GM12878 (cell line): ENCODE measurements around the gene SF3B4. TPM values are rescaled to one million over a fixed set of nuclear protein-coding genes. Genes with fewer than 3 reads are reported as not detected.

ENCODE experiments used
- ATAC-seq: fragments of 200-7000 bp; cut with Tn5 transposase; 3 replicates; pipeline ENCODE4 v1.9.1; 2020; ENCODE audit warnings: mild to moderate bottlenecking, moderate library complexity
- BruUV-seq: library from RNA; stranded (reverse); fragments of 400-500 nt; replicated peaks from 2 replicates; lab custom pipeline; 2021; lab: Mats Ljungman, UMichigan
- CTCF ChIA-PET: fragments of 300-600 bp; sonication (Branson Sonifier 250); formaldehyde crosslinking; extraction: SDS; loops from one replicate; lab custom pipeline; 2021; ENCODE audit warnings: inconsistent platforms; lab: Yijun Ruan, JAX
- POLR2A ChIA-PET: fragments of 350-600 bp; formaldehyde crosslinking; extraction: SDS; loops from one replicate; lab custom pipeline; 2021; ENCODE audit warnings: inconsistent platforms; lab: Charles Lee
- RAD21 ChIA-PET: fragments of 300-600 bp; sonication (Branson Sonifier 250); formaldehyde crosslinking; loops from one replicate; lab custom pipeline; 2023; ENCODE audit warnings: antibody characterized with exemption; ENCODE audit not compliant: unreplicated experiment; lab: Charles Lee
- SMC1A ChIA-PET: fragments of 300-600 bp; sonication (Branson Sonifier 250); formaldehyde crosslinking; loops from one replicate; lab custom pipeline; 2023; ENCODE audit not compliant: unreplicated experiment, uncharacterized antibody; lab: Charles Lee
- DNase-seq: peaks from one replicate; pipeline ENCODE4 v3.0.0-alpha.2; 2011; ENCODE audit warnings: low read depth, low spot score
- FAIRE-seq: peaks from 3 replicates; lab custom pipeline; 2011; peaks lifted over from hg19 to GRCh38; lab: Jason Lieb, UNC
- H2AFZ ChIP-seq: 2 replicates; pipeline ENCODE4 v1.6.0; 2011; ENCODE audit warnings: low read depth, low read length, control low read depth; ENCODE audit not compliant: control insufficient read depth
- H3K27ac ChIP-seq: 2 replicates; pipeline ENCODE4 v1.5.1; 2011; ENCODE audit warnings: control low read depth; ENCODE audit not compliant: control insufficient read depth, insufficient read depth
- H3K27me3 ChIP-seq, 2 experiments: replicated peaks in 1 of 2; 2 replicates each; pipeline versions ENCODE4 v1.6.0 to v1.6.1; 2011; ENCODE audit warnings: low read length in 1 of 2; ENCODE audit not compliant: control insufficient read depth in 2 of 2, insufficient read depth in 2 of 2
- H3K36me3 ChIP-seq, 2 experiments: 2 replicates each; pipeline ENCODE4 v1.5.1; 2011; ENCODE audit warnings: low read length in 1 of 2; ENCODE audit not compliant: control insufficient read depth in 2 of 2, insufficient read depth in 2 of 2
- H3K4me1 ChIP-seq: 2 replicates; pipeline ENCODE4 v1.6.1; 2011; ENCODE audit warnings: mild to moderate bottlenecking, low read length, moderate library complexity, mixed read lengths; ENCODE audit not compliant: control insufficient read depth, insufficient read depth
- H3K4me2 ChIP-seq: 2 replicates; pipeline ENCODE4 v1.6.0; 2011; ENCODE audit warnings: control low read depth; ENCODE audit not compliant: control insufficient read depth, insufficient read depth
- H3K4me3 ChIP-seq: fragments of 200-600 bp; sonication (generic); 2 replicates; pipeline ENCODE4 v1.5.1; 2016
- H3K79me2 ChIP-seq: 2 replicates; pipeline ENCODE4 v1.6.0; 2011; ENCODE audit warnings: low read length; ENCODE audit not compliant: control insufficient read depth, insufficient read depth
- H3K9ac ChIP-seq: 2 replicates; pipeline ENCODE4 v1.8.0; 2011; ENCODE audit warnings: low read length, control low read depth, mixed read lengths; ENCODE audit not compliant: control insufficient read depth, insufficient read depth
- H3K9me3 ChIP-seq: replicated peaks from 3 replicates; pipeline ENCODE4 v1.5.1; 2011; ENCODE audit warnings: mild to moderate bottlenecking, low read length; ENCODE audit not compliant: control insufficient read depth, insufficient read depth
- H4K20me1 ChIP-seq: 2 replicates; pipeline ENCODE4 v1.6.0; 2011; ENCODE audit not compliant: control insufficient read depth, insufficient read depth
- DPF2 ChIP-seq: fragments of 450-650 bp; IDR thresholded peaks from 2 replicates; pipeline ENCODE4 v1.6.1; 2017; ENCODE audit warnings: mild to moderate bottlenecking
- GABPA ChIP-seq: IDR thresholded peaks from 2 replicates; pipeline ENCODE4 v1.6.1; 2014; ENCODE audit warnings: antibody characterized with exemption, low read depth, mild to moderate bottlenecking, inconsistent platforms
- IKZF2 ChIP-seq, 2 experiments: fragments of 450-650 bp; IDR thresholded peaks; 2 replicates each; pipeline ENCODE4 v1.6.1; 2017; ENCODE audit warnings: mild to moderate bottlenecking in 2 of 2, moderate library complexity in 2 of 2
- MYB ChIP-seq: fragments of 150-350 bp; IDR thresholded peaks from 2 replicates; pipeline ENCODE4 v1.6.1; 2014; ENCODE audit warnings: mild to moderate bottlenecking, low read depth, low read length, borderline replicate concordance
- NBN ChIP-seq: fragments of 450-650 bp; IDR thresholded peaks from 2 replicates; pipeline ENCODE4 v1.6.1; 2016
- NFIC ChIP-seq: IDR thresholded peaks from 2 replicates; pipeline ENCODE4 v1.6.1; 2012; ENCODE audit warnings: low read depth, mild to moderate bottlenecking, inconsistent platforms, low read length, moderate library complexity
- RBBP5 ChIP-seq: fragments of 200-600 bp; sonication (generic); conservative IDR thresholded peaks from 2 replicates; pipeline ENCODE4 v1.6.1; 2016
- ZBTB11 ChIP-seq: fragments of 450-650 bp; formaldehyde crosslinking; IDR thresholded peaks from 2 replicates; pipeline ENCODE4 v1.5.0; 2022; ENCODE audit warnings: mild to moderate bottlenecking, missing genetic modification characterization
- WGBS: methylation state at CpG from one replicate; pipeline ENCODE4 v1.1.6; 2016; ENCODE audit warnings: low lambda C conversion rate; ENCODE audit not compliant: insufficient replicate concordance, insufficient coverage; ENCODE audit errors: missing lambda C conversion rate; 5-methylcytosine and 5-hydroxymethylcytosine counted together
- in situ Hi-C: fragments of 300-500 bp; cut with MboI; formaldehyde crosslinking; loops from 9 replicates; pipeline ENCODE4 v1.14.3; 2018; ENCODE audit warnings: mixed read lengths
- intact Hi-C: fragments of 100-400 bp; cut with micrococcal nuclease; formaldehyde crosslinking; loops from one replicate; pipeline ENCODE4 v1.14.2; 2022; ENCODE audit not compliant: unreplicated experiment
- polyA plus RNA-seq, 11 experiments: library from polyadenylated mRNA; depleted of rRNA in 4 of 11; unstranded in 6 of 11; stranded (reverse) in 5 of 11; fragments of >200 nt; fragmentation: Nextera tagmentation in 4 of 11; fragmentation: Illumina TruSeq in 1 of 11; extraction: Ambion mirVana in 4 of 11; extraction: Trizol in 1 of 11; gene quantifications; 1 replicate in 1 of 11; 2 replicates in 10 of 11; pipeline versions ENCODE4 v1.2.1 to v1.2.3, GENCODE V29; 2011 to 2016; ENCODE audit warnings: inconsistent platforms in 2 of 11, missing spikeins in 2 of 11, low read depth in 1 of 11
- total RNA-seq, 4 experiments: library from RNA; depleted of rRNA in 3 of 4; stranded (reverse); fragments of >200 nt in 3 of 4; fragmentation: Illumina TruSeq in 1 of 4; extraction: Trizol in 1 of 4; gene quantifications; 2 replicates each; pipeline versions ENCODE4 v1.2.1 to v1.2.3, GENCODE V29; 2013 to 2021
- TF ChIP-seq, protein P1 (sequence below): IDR thresholded peaks from 2 replicates; pipeline ENCODE4 v1.6.1; 2012; ENCODE audit warnings: low read depth, low read length, improper control_type of control experiment
- TF ChIP-seq, protein P2 (sequence below): IDR thresholded peaks from 2 replicates; pipeline ENCODE4 v1.6.1; 2012; ENCODE audit warnings: improper control_type of control experiment, low read depth, low read length; ENCODE audit not compliant: insufficient replicate concordance

The SF3B4 gene
- total and polyA plus RNA-seq, 10 of the 15 experiments (the other 5 are each of a cell fraction or from before 2014, with no cell fraction given), result 1.9 to 146 (median 27.5) TPM

- TF ChIP-seq ZBTB11 (CRISPR knock-in tag), result no peak
- TF ChIP-seq NFIC, result no peak
- TF ChIP-seq, protein P1, sequence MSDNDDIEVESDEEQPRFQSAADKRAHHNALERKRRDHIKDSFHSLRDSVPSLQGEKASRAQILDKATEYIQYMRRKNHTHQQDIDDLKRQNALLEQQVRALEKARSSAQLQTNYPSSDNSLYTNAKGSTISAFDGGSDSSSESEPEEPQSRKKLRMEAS, result peak; percentile 94
- TF ChIP-seq RBBP5, result no peak
- TF ChIP-seq DPF2, result 0 out of 2 replicates have a peak, but pooled peaks have one; percentile 27
- no peak for TF ChIP-seq MYB
Observed at GRCh38 chr1:149899460-149900284, 27.9 kb downstream of the SF3B4 start, which contains the start of gene BOLA1 (continued).

GRCh38 chr1:149896575-149896974 lies 31.0 kb downstream of the SF3B4 start:
- DNase-seq (no peak), ATAC-seq (no peak), FAIRE-seq (no peak)
- Histone ChIP-seq H3K79me2 (peaks cover 4% of the 10 kb centered on the region), H3K36me3 (no peaks in the 10 kb centered on the region), H3K4me3 (no peak overlapping the region), H3K27me3 (no peaks in the 10 kb centered on the region), H3K27ac (no peak overlapping the region), H3K9ac (no peak overlapping the region), H3K9me3 (no peaks in the 10 kb centered on the region), H3K4me1 (peaks cover 6% of the 10 kb centered on the region; the same call in 1 of the 2 replicates), H4K20me1 (no peaks in the 10 kb centered on the region), H3K4me2 (no peak overlapping the region), H2AFZ (no peak overlapping the region)
- TF ChIP-seq, protein P2, sequence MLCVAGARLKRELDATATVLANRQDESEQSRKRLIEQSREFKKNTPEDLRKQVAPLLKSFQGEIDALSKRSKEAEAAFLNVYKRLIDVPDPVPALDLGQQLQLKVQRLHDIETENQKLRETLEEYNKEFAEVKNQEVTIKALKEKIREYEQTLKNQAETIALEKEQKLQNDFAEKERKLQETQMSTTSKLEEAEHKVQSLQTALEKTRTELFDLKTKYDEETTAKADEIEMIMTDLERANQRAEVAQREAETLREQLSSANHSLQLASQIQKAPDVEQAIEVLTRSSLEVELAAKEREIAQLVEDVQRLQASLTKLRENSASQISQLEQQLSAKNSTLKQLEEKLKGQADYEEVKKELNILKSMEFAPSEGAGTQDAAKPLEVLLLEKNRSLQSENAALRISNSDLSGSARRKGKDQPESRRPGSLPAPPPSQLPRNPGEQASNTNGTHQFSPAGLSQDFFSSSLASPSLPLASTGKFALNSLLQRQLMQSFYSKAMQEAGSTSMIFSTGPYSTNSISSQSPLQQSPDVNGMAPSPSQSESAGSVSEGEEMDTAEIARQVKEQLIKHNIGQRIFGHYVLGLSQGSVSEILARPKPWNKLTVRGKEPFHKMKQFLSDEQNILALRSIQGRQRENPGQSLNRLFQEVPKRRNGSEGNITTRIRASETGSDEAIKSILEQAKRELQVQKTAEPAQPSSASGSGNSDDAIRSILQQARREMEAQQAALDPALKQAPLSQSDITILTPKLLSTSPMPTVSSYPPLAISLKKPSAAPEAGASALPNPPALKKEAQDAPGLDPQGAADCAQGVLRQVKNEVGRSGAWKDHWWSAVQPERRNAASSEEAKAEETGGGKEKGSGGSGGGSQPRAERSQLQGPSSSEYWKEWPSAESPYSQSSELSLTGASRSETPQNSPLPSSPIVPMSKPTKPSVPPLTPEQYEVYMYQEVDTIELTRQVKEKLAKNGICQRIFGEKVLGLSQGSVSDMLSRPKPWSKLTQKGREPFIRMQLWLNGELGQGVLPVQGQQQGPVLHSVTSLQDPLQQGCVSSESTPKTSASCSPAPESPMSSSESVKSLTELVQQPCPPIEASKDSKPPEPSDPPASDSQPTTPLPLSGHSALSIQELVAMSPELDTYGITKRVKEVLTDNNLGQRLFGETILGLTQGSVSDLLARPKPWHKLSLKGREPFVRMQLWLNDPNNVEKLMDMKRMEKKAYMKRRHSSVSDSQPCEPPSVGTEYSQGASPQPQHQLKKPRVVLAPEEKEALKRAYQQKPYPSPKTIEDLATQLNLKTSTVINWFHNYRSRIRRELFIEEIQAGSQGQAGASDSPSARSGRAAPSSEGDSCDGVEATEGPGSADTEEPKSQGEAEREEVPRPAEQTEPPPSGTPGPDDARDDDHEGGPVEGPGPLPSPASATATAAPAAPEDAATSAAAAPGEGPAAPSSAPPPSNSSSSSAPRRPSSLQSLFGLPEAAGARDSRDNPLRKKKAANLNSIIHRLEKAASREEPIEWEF, result no peak
- TF ChIP-seq IKZF2 (IDR thresholded peaks at IDR 0.05) (no peak), NBN (no peak), GABPA (no peak)
- 73% methylated on average over 4 of the region's 4 CpGs for WGBS
- intact Hi-C loops, result no loop called here
- no TSS peak for BruUV-seq
- in situ Hi-C loops, result no loop called here
- SMC1A ChIA-PET, result no interaction called here
- CTCF ChIA-PET, result no interaction called here
- RAD21 ChIA-PET, result no interaction called here
- POLR2A ChIA-PET, result interaction anchor here (0.7 kb wide), 1 partner anchor 9 kb away, joined by 3 read pairs; a partner anchor contains a TSS
